Astrocyte (in vitro differentiated cells and primary cell): ENCODE measurements around the gene GPR137B.

Experiments used
- EZH2 ChIP-seq: IDR thresholded peaks from 2 replicates; pipeline ENCODE4 v1.6.1; 2012; ENCODE audit warnings: mild to moderate bottlenecking, low read length, inconsistent platforms; ENCODE audit not compliant: insufficient read depth
- TF ChIP-seq, protein P1 (sequence below): IDR thresholded peaks from 2 replicates; pipeline ENCODE4 v1.5.1; 2011; ENCODE audit warnings: low read depth, mild to moderate bottlenecking, inconsistent platforms, low read length, moderate library complexity; ENCODE audit not compliant: insufficient read depth

GRCh38 chr1:236206548-236206947 is 64.2 kb downstream of the GPR137B start:
- TF ChIP-seq EZH2, result no peak
- TF ChIP-seq, protein P1, sequence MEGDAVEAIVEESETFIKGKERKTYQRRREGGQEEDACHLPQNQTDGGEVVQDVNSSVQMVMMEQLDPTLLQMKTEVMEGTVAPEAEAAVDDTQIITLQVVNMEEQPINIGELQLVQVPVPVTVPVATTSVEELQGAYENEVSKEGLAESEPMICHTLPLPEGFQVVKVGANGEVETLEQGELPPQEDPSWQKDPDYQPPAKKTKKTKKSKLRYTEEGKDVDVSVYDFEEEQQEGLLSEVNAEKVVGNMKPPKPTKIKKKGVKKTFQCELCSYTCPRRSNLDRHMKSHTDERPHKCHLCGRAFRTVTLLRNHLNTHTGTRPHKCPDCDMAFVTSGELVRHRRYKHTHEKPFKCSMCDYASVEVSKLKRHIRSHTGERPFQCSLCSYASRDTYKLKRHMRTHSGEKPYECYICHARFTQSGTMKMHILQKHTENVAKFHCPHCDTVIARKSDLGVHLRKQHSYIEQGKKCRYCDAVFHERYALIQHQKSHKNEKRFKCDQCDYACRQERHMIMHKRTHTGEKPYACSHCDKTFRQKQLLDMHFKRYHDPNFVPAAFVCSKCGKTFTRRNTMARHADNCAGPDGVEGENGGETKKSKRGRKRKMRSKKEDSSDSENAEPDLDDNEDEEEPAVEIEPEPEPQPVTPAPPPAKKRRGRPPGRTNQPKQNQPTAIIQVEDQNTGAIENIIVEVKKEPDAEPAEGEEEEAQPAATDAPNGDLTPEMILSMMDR, result no peak
